GM12864 (cell line): Measurements from ENCODE around the gene SMARCA4.

Experiments
- DNase-seq: peaks from one replicate; pipeline ENCODE4 v3.0.0-alpha.2; 2011; ENCODE audit warnings: low read depth
- H3K4me3 ChIP-seq: 2 replicates; pipeline ENCODE4 v1.5.1; 2011; ENCODE audit warnings: mild to moderate bottlenecking, low read depth, low read length, control low read depth
- TF ChIP-seq, protein P1 (sequence below): IDR thresholded peaks from 2 replicates; pipeline ENCODE4 v1.5.1; 2011; ENCODE audit warnings: low read depth, mild to moderate bottlenecking, moderate library complexity, low read length, control low read depth, inconsistent platforms; ENCODE audit errors: missing control alignments

Gene SMARCA4

GRCh38 chr19:10960314-10961072 lies at the start of gene SMARCA4:
SMARCA4 (plus strand) TSS chr19:10961030; CDS start chr19:10984152, 23,122 bp downstream.
- DNase-seq: peak; percentile 86
- peak within 1 kb of the TSS; percentile 74 for H3K4me3 ChIP-seq
- TF ChIP-seq, protein P1, sequence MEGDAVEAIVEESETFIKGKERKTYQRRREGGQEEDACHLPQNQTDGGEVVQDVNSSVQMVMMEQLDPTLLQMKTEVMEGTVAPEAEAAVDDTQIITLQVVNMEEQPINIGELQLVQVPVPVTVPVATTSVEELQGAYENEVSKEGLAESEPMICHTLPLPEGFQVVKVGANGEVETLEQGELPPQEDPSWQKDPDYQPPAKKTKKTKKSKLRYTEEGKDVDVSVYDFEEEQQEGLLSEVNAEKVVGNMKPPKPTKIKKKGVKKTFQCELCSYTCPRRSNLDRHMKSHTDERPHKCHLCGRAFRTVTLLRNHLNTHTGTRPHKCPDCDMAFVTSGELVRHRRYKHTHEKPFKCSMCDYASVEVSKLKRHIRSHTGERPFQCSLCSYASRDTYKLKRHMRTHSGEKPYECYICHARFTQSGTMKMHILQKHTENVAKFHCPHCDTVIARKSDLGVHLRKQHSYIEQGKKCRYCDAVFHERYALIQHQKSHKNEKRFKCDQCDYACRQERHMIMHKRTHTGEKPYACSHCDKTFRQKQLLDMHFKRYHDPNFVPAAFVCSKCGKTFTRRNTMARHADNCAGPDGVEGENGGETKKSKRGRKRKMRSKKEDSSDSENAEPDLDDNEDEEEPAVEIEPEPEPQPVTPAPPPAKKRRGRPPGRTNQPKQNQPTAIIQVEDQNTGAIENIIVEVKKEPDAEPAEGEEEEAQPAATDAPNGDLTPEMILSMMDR: no peak

- TF ChIP-seq, protein P1: no peak
- no peak overlapping the region for H3K4me3 ChIP-seq
- DNase-seq: no peak
Measured at GRCh38 chr19:10911579-10912363, 49.1 kb upstream of the SMARCA4 start.

DNA sequence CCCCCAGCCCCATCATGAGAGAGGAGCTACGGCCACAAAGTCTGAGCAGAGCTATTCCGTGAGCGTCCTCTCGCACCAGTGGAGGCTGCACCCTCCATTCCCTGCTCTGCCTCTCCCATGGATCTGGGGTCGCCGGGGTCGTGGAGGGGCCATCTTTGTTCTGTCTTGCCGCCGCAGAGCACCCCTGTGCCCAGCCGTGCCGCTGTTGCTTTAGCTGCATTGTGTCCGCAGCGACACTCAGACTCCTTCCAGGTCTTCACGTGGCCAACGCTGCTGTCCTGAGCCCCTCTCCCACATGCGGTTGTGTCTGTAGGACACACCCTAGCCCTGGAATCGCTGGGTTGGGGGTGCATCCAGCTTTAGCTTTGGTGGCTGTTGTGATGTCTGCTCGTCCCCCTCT lies 48.2 kb upstream of the SMARCA4 start:
- H3K4me3 ChIP-seq: no peak overlapping the region
- no peak for DNase-seq
- TF ChIP-seq, protein P1: no peak

- DNase-seq: no peak
- H3K4me3 ChIP-seq: no peak overlapping the region
- TF ChIP-seq, protein P1: no peak
Measured at GRCh38 chr19:10913716-10914340, 47.0 kb upstream of the SMARCA4 start.

DNA sequence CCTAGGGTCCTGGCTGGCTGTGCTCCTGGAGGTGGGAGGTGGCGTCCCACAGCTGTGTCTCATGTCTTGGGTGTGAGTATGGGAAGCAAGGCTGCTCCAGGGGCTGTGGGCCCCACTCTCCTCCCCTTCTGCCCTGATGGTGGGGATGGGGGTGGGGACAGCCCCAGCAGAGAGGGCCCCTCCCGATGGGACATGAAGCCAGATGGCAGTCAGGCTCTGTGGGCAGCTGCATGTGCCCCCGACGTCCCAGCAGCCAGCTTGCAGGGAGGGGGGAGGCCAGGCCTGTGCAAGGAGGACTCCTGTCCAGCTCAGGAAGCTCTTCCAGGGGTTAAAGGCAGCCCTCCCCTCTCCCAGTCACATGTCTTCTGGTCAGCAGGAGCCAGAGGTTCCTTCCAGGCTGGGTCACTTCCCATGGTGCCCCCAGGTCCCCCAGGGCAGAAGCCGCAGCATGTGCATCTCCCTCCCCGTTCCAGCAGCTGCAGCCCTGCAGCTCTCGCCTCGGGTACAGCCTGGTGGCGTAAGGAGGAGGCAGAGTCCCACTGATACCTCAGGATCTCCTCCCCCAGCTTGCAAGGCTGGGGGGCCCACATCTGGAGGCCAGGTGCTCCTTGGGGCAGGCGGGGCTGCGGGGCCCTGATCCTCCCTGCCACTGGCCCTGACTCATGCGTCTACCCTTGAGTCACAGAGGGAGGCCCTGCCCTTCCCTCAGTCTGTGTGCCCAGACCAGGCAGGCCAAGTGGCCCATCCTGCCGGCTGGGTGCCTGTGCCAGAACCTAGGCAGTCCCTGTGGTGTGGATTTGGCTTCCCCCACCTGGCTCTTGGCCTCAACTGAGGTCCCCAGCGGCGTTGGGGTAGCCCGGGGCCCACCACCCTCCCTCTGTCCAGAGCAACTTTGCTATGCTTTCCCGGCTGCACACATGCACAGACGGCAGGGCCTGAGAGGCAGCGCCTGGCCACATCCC lies 45.4 kb upstream of the SMARCA4 start:
- DNase-seq: no peak
- TF ChIP-seq, protein P1: no peak
- no peak overlapping the region for H3K4me3 ChIP-seq

GRCh38 chr19:10916602-10917001 lies 44.2 kb upstream of the SMARCA4 start:
- DNase-seq: no peak
- no peak overlapping the region for H3K4me3 ChIP-seq
- TF ChIP-seq, protein P1: no peak
